NOMO-1 (cell line): ENCODE measurements around the gene FBRSL1.
A peak's percentile ranks its signal among the peaks of the same experiment; 100 is the strongest.

ENCODE experiments used
- DNase-seq, 2 experiments: peaks; one replicate each; lab custom pipeline; 2025; ENCODE audit not compliant: unreplicated experiment in 2 of 2; lab: John Stamatoyannopoulos, UW

FBRSL1 gene

DNA sequence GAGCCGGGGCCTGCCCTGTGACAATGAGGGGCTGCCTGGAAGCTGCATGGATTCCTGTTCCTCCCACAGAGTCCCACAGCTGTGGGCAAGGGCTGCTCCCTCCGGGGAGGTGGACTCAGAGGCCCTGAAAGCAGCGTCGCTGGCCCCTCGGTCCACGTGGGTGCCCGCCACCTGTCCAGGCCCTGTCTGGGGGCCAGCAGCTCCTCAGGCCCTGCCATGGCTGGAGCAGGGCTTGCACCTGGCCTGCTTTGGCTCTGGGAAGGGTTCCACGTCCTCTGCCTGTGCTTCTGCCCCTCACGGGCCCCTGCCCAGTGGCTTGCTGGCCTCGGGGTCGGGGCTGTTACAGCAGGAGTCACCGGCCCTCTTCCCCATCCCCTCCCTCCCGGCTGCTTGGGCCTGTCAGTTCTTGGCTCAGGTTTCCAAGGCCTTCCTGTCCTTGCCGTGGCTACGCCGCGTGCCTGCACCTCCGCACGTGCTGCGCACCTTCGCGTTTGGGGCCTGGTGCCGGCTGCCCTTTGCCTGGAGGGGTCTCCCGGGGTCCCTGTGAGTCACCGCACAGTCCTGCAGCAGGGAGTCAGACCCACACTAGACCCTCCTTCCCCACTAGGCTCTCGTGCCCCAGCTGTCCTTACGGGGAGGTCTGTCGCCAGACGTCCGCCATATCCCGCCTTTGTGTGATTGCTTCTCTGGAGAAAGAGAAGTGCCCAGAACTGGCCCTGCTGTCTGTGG, 5.8 kb downstream of the FBRSL1 start:
- no peak for DNase-seq

DNA sequence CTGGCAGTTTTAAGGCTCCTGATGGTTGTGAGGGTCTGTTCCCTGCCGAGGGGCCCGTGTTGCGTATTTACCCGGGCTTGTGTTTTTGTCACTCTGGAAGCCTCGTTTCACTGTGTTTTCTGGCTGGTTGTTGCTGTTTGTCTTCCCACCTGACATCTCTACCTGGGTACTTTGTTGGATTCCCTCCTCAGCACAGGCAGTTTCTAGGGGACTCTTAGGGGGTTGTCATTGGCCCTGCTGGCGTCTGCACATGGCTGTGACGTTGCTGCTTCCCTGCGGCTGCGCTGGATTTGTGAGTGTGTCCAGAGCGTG, 6.4 kb downstream of the FBRSL1 start:
- no peak for DNase-seq

DNA sequence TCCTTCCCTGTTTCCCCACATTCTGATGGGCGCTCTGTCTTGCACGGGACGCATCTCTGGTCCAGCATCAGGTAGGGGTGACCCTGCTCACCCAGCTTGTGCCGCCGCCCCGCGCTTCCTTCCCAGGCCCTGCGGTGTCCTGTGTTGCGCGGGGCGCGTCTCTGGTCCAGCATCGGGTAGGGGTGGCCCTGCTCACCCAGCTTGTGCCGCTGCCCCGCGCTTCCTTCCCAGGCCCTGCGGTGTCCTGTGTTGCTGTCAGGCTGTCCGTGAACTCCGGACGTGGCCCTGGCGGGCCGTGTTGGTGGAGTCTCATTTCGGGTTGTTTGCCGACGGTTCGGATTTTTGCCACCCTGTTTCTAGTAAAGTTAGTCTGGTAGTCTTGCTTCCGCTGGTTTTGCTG, 6.8 kb downstream of the FBRSL1 start:
- DNase-seq = no peak

DNA sequence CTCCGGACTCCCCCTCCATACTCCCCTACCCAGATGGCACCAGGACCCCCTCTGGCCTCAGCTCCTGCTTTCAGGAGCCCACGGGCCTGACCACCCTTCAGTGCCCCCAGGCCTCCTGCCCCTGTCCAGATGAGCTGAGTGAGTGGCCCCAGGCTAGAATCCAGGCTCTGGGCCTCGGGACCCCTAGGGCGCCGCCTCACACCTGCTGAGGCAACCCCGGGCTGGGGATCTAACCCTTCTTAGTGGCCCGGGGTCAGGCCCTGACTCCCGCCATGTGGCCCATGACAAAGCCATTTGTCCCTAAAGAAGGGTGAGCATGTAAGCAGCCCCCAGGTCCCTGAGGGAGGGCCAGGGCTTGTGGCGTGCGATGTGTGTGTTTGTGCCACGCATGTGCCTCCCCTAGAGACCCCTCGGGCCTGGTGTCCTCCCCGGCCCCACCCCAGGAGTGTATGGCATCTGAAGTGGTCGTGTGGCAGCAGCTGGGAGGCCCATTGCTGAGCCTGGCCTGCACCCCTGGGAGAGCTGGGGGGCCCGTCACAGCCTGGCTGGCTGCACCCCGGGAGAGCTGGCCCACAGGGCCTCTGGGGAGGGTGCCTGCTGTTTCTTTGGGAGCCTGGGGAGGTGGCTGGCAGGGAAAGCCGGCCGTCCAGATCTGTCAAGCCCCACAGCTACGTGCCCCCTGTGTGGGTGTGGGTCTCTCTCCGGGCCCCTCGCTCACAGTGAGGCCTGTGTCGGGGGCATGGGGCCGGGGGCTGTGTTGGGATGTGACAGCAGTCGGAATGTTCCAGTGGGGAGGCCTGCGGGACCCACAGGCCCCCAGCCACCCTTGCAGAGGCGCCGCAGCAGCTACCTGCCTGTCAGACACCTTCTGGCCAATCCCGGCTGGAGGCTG, 7.8 kb downstream of the FBRSL1 start:
- no peak for DNase-seq

GRCh38 chr12:132498931-132499330, 9.0 kb downstream of the FBRSL1 start:
- no peak for DNase-seq

GRCh38 chr12:132500142-132500855, 10.3 kb downstream of the FBRSL1 start:
- DNase-seq = no peak

GRCh38 chr12:132500856-132501180, 10.9 kb downstream of the FBRSL1 start:
- no peak for DNase-seq

- DNase-seq = no peak
Measured at GRCh38 chr12:132501204-132501940, 11.4 kb downstream of the FBRSL1 start.

DNA sequence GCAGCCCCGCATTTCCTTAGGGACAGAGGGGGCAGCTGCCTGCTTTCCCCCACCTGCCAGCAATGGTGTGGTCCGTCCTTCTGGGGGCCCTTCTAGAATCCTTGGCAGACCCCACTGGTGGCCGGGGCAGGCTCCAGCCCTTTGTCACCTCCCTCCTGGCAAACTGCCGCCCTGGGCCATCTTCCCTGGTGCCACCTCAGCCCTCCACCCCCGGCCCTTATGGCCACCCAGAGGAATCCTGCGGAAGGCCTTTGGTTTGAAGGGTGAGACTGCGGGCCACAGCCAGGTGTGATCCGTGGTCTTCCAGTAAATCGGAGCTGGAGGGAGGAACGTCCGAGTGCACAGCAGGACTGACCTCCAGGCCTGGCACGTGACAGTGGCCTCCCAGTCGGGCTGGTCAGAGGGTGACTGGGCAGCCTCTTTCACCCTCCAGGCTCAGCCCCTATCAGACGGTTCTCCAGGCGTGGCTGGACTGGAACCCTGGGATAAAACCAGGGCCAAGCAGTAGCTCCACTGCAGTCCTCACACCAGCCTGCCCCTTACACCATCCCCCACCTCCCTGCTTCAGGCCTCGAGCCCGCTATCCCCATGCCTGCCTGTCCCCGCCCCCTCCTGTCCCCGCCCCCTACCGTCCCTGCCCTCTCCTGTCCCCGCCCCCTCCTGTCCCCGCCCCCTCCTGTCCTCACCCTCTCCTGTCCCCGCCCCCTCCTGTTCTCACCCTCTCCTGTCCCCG, 12.4 kb downstream of the FBRSL1 start:
- no peak for DNase-seq

GRCh38 chr12:132502882-132503193, 12.9 kb downstream of the FBRSL1 start:
- no peak for DNase-seq

DNA sequence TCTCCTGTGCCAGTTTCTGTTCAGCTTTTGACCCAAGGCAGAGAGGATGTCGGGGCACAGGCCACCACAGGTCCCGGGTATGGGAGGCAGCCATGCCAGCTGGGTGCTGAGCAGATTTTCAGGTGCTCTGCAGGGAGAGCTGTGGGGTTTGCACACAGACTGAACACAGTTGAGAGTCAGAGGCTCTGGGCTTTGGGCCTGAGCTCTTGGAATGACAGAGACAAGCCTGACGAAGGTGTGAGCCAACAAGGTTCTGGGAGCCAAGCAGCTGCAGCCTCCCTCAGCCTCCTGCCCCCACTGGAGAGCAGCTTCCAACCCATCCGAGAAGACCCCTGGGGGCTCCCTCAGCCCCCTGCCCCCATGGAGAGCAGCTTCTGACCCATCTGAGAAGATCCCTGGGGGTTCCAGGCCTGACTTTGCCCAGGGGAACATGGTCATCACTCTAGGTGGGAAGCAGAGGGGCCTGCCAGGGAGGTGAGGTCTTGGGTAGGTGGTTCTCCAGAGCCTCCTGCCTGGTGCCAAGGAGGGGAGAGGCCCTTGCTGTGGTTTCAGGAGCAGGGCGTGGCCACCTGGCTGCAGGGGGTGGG, 13.8 kb downstream of the FBRSL1 start:
- DNase-seq = no peak

GRCh38 chr12:132505105-132505851, 15.3 kb downstream of the FBRSL1 start:
- DNase-seq = peak; percentile 24 to 35

- DNase-seq = no peak
Measured at GRCh38 chr12:132505852-132506219, 15.9 kb downstream of the FBRSL1 start.

GRCh38 chr12:132506328-132507160, 16.6 kb downstream of the FBRSL1 start:
- no peak for DNase-seq

- DNase-seq = no peak
Measured at GRCh38 chr12:132507161-132507538, 17.2 kb downstream of the FBRSL1 start.

DNA sequence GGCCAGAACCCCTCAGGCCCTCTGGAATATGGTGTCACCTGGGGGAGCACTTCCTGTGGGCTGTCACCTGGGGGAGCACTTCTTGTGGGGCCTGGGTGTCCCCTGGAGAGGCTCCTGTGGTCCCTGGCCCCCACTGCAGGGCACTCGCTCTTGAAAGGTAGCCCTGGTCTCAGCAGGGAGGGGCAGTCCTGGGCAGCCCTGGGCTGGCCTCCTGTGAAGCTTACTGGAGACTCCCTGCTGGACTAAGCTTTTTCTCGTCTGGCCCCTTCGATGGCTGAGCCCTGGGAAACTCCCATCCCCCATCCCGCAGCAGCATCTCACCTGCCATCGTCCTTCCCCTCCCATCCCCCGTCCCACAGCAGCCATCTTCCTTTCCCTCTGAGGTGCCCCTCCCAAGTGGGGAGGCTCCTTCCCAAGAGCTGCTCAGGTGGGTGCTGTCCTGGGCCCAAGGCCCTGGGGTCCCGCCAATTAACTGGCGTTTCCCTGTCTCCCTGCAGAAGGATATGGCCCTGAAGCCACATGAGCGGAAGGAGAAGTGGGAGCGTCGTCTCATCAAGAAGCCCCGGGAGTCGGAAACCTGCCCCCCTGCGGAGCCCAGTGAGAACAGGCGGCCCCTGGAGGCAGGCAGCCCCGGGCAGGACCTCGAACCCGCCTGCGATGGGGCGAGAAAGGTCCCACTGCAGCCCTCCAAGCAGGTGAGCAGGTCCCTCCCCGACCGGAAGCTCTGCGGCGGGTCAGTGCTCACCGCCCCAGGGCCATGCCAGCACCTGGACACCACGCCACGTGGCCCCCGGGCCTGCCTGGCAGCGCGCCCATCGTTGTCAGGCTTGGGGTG, 17.9 kb downstream of the FBRSL1 start:
- DNase-seq = no peak

DNA sequence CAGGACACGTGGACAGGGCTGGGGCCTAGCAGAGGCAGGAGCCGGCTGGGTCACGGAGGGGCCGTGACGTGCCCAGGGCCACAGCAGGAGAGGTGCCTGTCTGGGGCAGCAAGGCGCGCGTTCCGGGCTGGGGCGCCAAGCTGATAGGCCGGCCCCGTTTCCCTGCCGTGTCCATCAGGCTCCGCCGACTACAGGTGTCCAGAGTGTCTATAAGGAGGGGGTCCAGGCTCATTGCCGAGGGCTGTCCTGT, 18.5 kb downstream of the FBRSL1 start:
- no peak for DNase-seq
